ENCODE measurements around the gene P2RX3. TPM values are rescaled to one million over a fixed set of nuclear protein-coding genes. Genes with fewer than 3 reads are reported as not detected.

The P2RX3 gene
- total and polyA plus RNA-seq, 4 experiments from 2014 or later = not detected

- peaks cover 17% of the 10 kb centered on the region for H3K4me1 ChIP-seq (ENCODE audit: insufficient read depth, low read length)
- no peaks in the 10 kb centered on the region for H3K36me3 ChIP-seq (ENCODE audit: insufficient read depth, low read length)
- intact Hi-C loops (cut with micrococcal nuclease) = no loop called here
- H3K4me1 Mint-ChIP-seq = peaks cover 6 to 13% (median 9%) of the 10 kb centered on the region in 4 donors
- POLR2A ChIA-PET (ENCODE audit: partially characterized antibody) = interaction anchor here (1.2 kb wide), 1 partner anchor 357 kb away, joined by 3 read pairs; no protein-coding TSS in a partner anchor
- peak overlapping the region in 5 of 8 donors; percentile 34 to 72 (median 35) for H3K4me3 Mint-ChIP-seq
- H3K27ac Mint-ChIP-seq = peak overlapping the region in 2 of 7 donors; percentile 60 to 69
- CTCF ChIA-PET (ENCODE audit: partially characterized antibody) = no interaction called here
- H3K9me3 ChIP-seq (ENCODE audit: control insufficient read depth in 1 of 2, low read length in 2 of 2) = no peaks in the 10 kb centered on the region
- H3K9me3 Mint-ChIP-seq = no peaks in the 10 kb centered on the region
- H3K36me3 Mint-ChIP-seq = peaks cover 4 to 11% of the 10 kb centered on the region in 2 donors
- no peaks in the 10 kb centered on the region for H3K27me3 ChIP-seq (ENCODE audit: insufficient read depth, low read length)
- no peak overlapping the region for H3K4me3 ChIP-seq (ENCODE audit: low read length in 2 of 2)
- peaks cover 0 to 2% of the 10 kb centered on the region in 2 donors for H3K27me3 Mint-ChIP-seq
- DNase-seq = no peak
- no peak overlapping the region for H3K27ac ChIP-seq (ENCODE audit: low read depth, low read length)
Observed at GRCh38 chr11:57310630-57311086, 27.5 kb upstream of the P2RX3 start.

- Mint-ChIP-seq H3K27me3 (peaks cover 0 to 2% of the 10 kb centered on the region in 2 donors), H3K27ac (peak overlapping the region in 1 of 7 donors; percentile 8), H3K36me3 (peaks cover 4 to 11% of the 10 kb centered on the region in 2 donors), H3K4me3 (peak overlapping the region; percentile 3 to 72 (median 48)), H3K4me1 (peaks cover 6 to 13% (median 9%) of the 10 kb centered on the region in 4 donors), H3K9me3 (no peaks in the 10 kb centered on the region)
- intact Hi-C loops (cut with micrococcal nuclease) = no loop called here
- CTCF ChIA-PET (ENCODE audit: partially characterized antibody) = no interaction called here
- Histone ChIP-seq H3K9me3 (ENCODE audit: control insufficient read depth in 1 of 2, low read length in 2 of 2) (no peaks in the 10 kb centered on the region), H3K27me3 (ENCODE audit: insufficient read depth, low read length) (no peaks in the 10 kb centered on the region), H3K36me3 (ENCODE audit: insufficient read depth, low read length) (no peaks in the 10 kb centered on the region), H3K4me3 (ENCODE audit: low read length in 2 of 2) (no peak overlapping the region), H3K4me1 (ENCODE audit: insufficient read depth, low read length) (peaks cover 17% of the 10 kb centered on the region), H3K27ac (ENCODE audit: low read depth, low read length) (no peak overlapping the region)
- POLR2A ChIA-PET (ENCODE audit: partially characterized antibody) = interaction anchor here (1.2 to 2.0 kb wide), 2 partner anchors 13 to 356 kb away, joined by 3 to 7 read pairs; no protein-coding TSS in a partner anchor
- peak in 1 of 5 donors; percentile 46 for DNase-seq
Observed at GRCh38 chr11:57311109-57311936, 26.8 kb upstream of the P2RX3 start.

DNA sequence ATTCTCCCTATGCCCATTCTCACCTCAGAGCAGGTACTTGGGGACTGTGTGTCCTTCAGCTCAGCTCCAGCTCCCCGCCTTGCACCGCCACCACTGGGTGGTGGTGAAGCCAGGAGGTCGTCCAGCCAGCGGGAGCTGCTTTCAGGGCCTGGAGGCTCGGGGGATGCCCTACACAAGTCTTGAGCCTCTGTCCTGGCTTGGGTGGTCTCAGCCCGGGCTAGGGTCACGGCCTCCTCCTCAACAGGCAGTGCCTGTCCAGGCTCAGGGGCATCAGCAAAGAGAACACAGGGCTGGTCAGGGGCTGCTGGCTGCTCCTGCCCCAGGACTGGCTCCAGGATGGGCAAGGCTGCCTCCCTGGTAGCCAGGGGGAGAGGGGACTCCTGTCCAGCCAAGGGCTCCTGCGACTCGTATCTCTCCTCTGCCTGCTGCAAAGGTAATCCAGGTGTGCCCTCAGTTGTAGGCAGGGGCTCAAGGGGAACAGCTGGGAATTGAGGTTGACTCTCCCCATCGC lies 25.6 kb upstream of the P2RX3 start:
- Histone ChIP-seq H3K36me3 (ENCODE audit: insufficient read depth, low read length) (peaks cover 6% of the 10 kb centered on the region), H3K4me1 (ENCODE audit: insufficient read depth, low read length) (peaks cover 17% of the 10 kb centered on the region), H3K9me3 (ENCODE audit: control insufficient read depth in 1 of 2, low read length in 2 of 2) (no peaks in the 10 kb centered on the region), H3K27me3 (ENCODE audit: insufficient read depth, low read length) (no peaks in the 10 kb centered on the region), H3K27ac (ENCODE audit: low read depth, low read length) (no peak overlapping the region), H3K4me3 (ENCODE audit: low read length in 2 of 2) (no peak overlapping the region)
- no peak overlapping the region for H3K27ac Mint-ChIP-seq
- POLR2A ChIA-PET (ENCODE audit: partially characterized antibody) = interaction anchor here (2.0 kb wide), 1 partner anchor 11 kb away, joined by 7 read pairs; no protein-coding TSS in a partner anchor
- CTCF ChIA-PET (ENCODE audit: partially characterized antibody) = interaction anchor here (0.8 kb wide), 1 partner anchor 9 kb away, joined by 3 read pairs; no protein-coding TSS in a partner anchor
- intact Hi-C loops (cut with micrococcal nuclease) = no loop called here
- peaks cover 4 to 11% of the 10 kb centered on the region in 2 donors for H3K36me3 Mint-ChIP-seq
- H3K9me3 Mint-ChIP-seq = no peaks in the 10 kb centered on the region
- no peak for DNase-seq
- peaks cover 4 to 13% (median 9%) of the 10 kb centered on the region in 4 donors for H3K4me1 Mint-ChIP-seq
- H3K4me3 Mint-ChIP-seq = peak overlapping the region in 6 of 8 donors; percentile 16 to 79 (median 48)
- peaks cover 0 to 2% of the 10 kb centered on the region in 2 donors for H3K27me3 Mint-ChIP-seq

DNA sequence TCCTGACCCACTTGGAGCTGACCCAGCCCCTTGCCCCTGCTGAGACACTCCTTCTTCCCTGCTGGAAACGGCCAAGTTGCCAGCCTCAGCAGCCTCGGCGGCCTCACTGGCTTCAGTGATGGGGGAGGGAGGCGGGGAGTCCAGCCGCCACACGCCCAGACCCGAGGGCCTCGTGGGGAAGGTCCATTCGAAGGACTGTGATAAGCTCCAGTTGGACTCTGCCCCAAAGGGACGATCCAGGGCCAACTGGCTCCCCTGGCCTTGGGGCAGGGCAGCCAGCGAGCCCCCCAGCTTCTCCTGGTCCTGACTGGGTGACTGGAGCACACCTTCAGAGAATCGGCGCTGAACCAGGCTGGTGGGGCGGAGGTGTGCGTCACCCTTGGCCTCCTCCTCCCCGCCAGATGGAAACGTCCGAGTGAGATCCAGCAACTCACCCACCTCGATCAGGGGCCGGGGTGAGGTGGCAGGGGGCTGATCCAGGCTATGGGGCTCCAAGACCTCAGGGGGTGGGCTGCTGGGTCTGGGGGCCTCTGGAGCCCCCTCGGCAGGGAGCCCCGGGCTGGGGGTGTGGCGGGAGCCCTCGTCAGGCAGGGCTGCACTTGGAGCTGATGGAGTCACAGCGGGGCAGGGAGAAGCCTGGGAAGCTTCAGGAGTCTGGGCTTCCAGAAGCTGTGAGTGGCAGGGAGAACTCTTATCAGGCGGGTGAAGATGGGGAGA lies 24.9 kb upstream of the P2RX3 start:
- H3K27ac Mint-ChIP-seq = no peak overlapping the region
- peaks cover 17% of the 10 kb centered on the region for H3K4me1 ChIP-seq (ENCODE audit: insufficient read depth, low read length)
- POLR2A ChIA-PET (ENCODE audit: partially characterized antibody) = no interaction called here
- H3K36me3 Mint-ChIP-seq = peaks cover 4 to 11% of the 10 kb centered on the region in 2 donors
- peaks cover 9% of the 10 kb centered on the region for H3K36me3 ChIP-seq (ENCODE audit: insufficient read depth, low read length)
- H3K27ac ChIP-seq (ENCODE audit: low read depth, low read length) = no peak overlapping the region
- DNase-seq = no peak
- CTCF ChIA-PET (ENCODE audit: partially characterized antibody) = interaction anchor here (0.8 kb wide), 1 partner anchor 9 kb away, joined by 3 read pairs; no protein-coding TSS in a partner anchor
- H3K27me3 ChIP-seq (ENCODE audit: insufficient read depth, low read length) = no peaks in the 10 kb centered on the region
- no peak overlapping the region for H3K4me3 ChIP-seq (ENCODE audit: low read length in 2 of 2)
- H3K9me3 Mint-ChIP-seq = no peaks in the 10 kb centered on the region
- H3K27me3 Mint-ChIP-seq = peaks cover 0 to 2% of the 10 kb centered on the region in 2 donors
- intact Hi-C loops (cut with micrococcal nuclease) = no loop called here
- peaks cover 6 to 13% (median 9%) of the 10 kb centered on the region in 4 donors for H3K4me1 Mint-ChIP-seq
- no peak overlapping the region for H3K4me3 Mint-ChIP-seq
- no peaks in the 10 kb centered on the region for H3K9me3 ChIP-seq (ENCODE audit: control insufficient read depth in 1 of 2, low read length in 2 of 2)

- H3K36me3 ChIP-seq (ENCODE audit: insufficient read depth, low read length) = peaks cover 9% of the 10 kb centered on the region
- no peak overlapping the region for H3K4me3 Mint-ChIP-seq
- DNase-seq = no peak
- intact Hi-C loops (cut with micrococcal nuclease) = no loop called here
- no peaks in the 10 kb centered on the region for H3K9me3 Mint-ChIP-seq
- peaks cover 0 to 2% of the 10 kb centered on the region in 2 donors for H3K27me3 Mint-ChIP-seq
- POLR2A ChIA-PET (ENCODE audit: partially characterized antibody) = no interaction called here
- H3K27ac ChIP-seq (ENCODE audit: low read depth, low read length) = no peak overlapping the region
- H3K9me3 ChIP-seq (ENCODE audit: control insufficient read depth in 1 of 2, low read length in 2 of 2) = no peaks in the 10 kb centered on the region
- CTCF ChIA-PET (ENCODE audit: partially characterized antibody) = no interaction called here
- H3K27me3 ChIP-seq (ENCODE audit: insufficient read depth, low read length) = no peaks in the 10 kb centered on the region
- H3K36me3 Mint-ChIP-seq = peaks cover 4 to 11% of the 10 kb centered on the region in 2 donors
- H3K4me1 ChIP-seq (ENCODE audit: insufficient read depth, low read length) = peaks cover 17% of the 10 kb centered on the region
- peaks cover 6 to 13% (median 9%) of the 10 kb centered on the region in 4 donors for H3K4me1 Mint-ChIP-seq
- H3K4me3 ChIP-seq (ENCODE audit: low read length in 2 of 2) = no peak overlapping the region
- no peak overlapping the region for H3K27ac Mint-ChIP-seq
Observed at GRCh38 chr11:57313788-57314135, 24.4 kb upstream of the P2RX3 start.

- no peak overlapping the region for H3K4me3 ChIP-seq (ENCODE audit: low read length in 2 of 2)
- no peak overlapping the region for H3K4me3 Mint-ChIP-seq
- H3K36me3 ChIP-seq (ENCODE audit: insufficient read depth, low read length) = peaks cover 9% of the 10 kb centered on the region
- H3K4me1 Mint-ChIP-seq = peaks cover 6 to 13% (median 10%) of the 10 kb centered on the region in 4 donors
- no peaks in the 10 kb centered on the region for H3K9me3 ChIP-seq (ENCODE audit: control insufficient read depth in 1 of 2, low read length in 2 of 2)
- no peaks in the 10 kb centered on the region for H3K27me3 ChIP-seq (ENCODE audit: insufficient read depth, low read length)
- no peak overlapping the region for H3K27ac Mint-ChIP-seq
- H3K27ac ChIP-seq (ENCODE audit: low read depth, low read length) = no peak overlapping the region
- no peaks in the 10 kb centered on the region for H3K9me3 Mint-ChIP-seq
- peaks cover 0 to 2% of the 10 kb centered on the region in 2 donors for H3K27me3 Mint-ChIP-seq
- intact Hi-C loops (cut with micrococcal nuclease) = no loop called here
- peaks cover 17% of the 10 kb centered on the region for H3K4me1 ChIP-seq (ENCODE audit: insufficient read depth, low read length)
- ChIA-PET CTCF (ENCODE audit: partially characterized antibody) (no interaction called here), POLR2A (ENCODE audit: partially characterized antibody) (no interaction called here)
- no peak for DNase-seq
- H3K36me3 Mint-ChIP-seq = peaks cover 5 to 11% of the 10 kb centered on the region in 2 donors
Observed at GRCh38 chr11:57314221-57314973, 23.8 kb upstream of the P2RX3 start.

All from CD4-positive, alpha-beta memory T cell (primary cell).